WTC11 (cell line): ENCODE data around the gene SHANK1.

Experiments
- CTCF ChIP-seq: fragments of 200-600 bp; IDR thresholded peaks from 2 replicates; pipeline ENCODE4 v1.8.0; 2022; ENCODE audit warnings: antibody characterized with exemption
- KAT7 ChIP-seq: sonication (generic); formaldehyde crosslinking; IDR thresholded peaks from 2 replicates; pipeline ENCODE4 v1.8.1; 2023; ENCODE audit warnings: missing genetic modification reagents, mild to moderate bottlenecking, borderline replicate concordance
- TCF7 ChIP-seq: sonication (generic); formaldehyde crosslinking; IDR thresholded peaks from 2 replicates; pipeline ENCODE4 v1.8.0; 2022; ENCODE audit warnings: mild to moderate bottlenecking, low read depth, missing genetic modification reagents, moderate library complexity
- ZNF281 ChIP-seq: sonication (generic); formaldehyde crosslinking; IDR thresholded peaks from 2 replicates; pipeline ENCODE4 v1.8.0; 2023; ENCODE audit warnings: mild to moderate bottlenecking, missing genetic modification reagents

DNA sequence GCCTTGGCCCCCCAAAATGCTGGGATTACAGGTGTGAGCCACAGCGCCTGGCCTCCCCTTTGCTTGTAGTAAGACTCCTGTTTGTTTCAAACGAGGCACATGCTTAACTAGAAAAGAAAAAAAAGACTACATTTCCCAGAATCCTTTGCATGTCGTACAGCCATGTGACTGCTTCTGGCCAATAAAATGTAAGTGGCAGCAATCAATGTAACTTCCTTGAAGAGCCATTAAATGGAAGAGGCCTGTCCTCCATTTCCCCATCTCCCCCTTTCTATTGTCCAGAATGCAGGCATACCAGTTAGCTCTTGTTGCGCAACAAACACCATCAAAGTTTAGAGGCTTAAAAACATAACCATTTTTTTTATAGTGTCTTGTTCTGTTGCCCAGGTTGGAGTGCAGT, 40.3 kb upstream of the SHANK1 start:
- TF ChIP-seq KAT7 (CRISPR knock-in tag): no peak
- no peak for TF ChIP-seq CTCF
- no peak for TF ChIP-seq TCF7 (CRISPR knock-in tag)
- no peak for TF ChIP-seq ZNF281
